ENCODE measurements around the gene DNAJB4.

GRCh38 chr1:77978293-77978968 lies 26.3 kb upstream of the DNAJB4 start:
- TF ChIP-seq GATA2 (IDR thresholded peaks at IDR 0.05; ENCODE audit: low read depth, low read length) (0 out of 2 replicates have a peak, but pooled peaks have one; percentile 11), GATA3 (IDR thresholded peaks at IDR 0.05; ENCODE audit: low read depth, low read length) (no peak)

All from SH-SY5Y (cell line).